H1 (cell line): ENCODE data around the gene ARHGAP10. TPM values are rescaled to one million over a fixed set of nuclear protein-coding genes. Genes with fewer than 3 reads are reported as not detected.

Experiments
- GTF2F1 ChIP-seq: IDR thresholded peaks from 2 replicates; pipeline ENCODE4 v1.6.1; 2012; ENCODE audit warnings: low read depth, low read length, improper control_type of control experiment, borderline replicate concordance
- polyA plus RNA-seq, 7 experiments: library from polyadenylated mRNA; depleted of rRNA in 3 of 7; stranded (reverse) in 5 of 7; unstranded in 2 of 7; fragments of >200 nt in 5 of 7; fragments of 200-250 nt in 2 of 7; gene quantifications; 1 replicate in 5 of 7; 2 replicates in 1 of 7; 4 replicates in 1 of 7; pipeline versions ENCODE4 v1.2.1 to v1.2.3, GENCODE V29; 2011 to 2013; ENCODE audit warnings: missing spikeins in 2 of 7, mixed read lengths in 2 of 7
- total RNA-seq: library from RNA; stranded (reverse); fragmentation: NEBNext Ultra II Directional; extraction: Animal tissue kit (Norgen Biotek cat#: 25700); gene quantifications from 2 replicates; pipeline ENCODE4 v1.2.1, GENCODE V29; 2021
- TF ChIP-seq, protein P1 (sequence below): fragments of 300-600 bp; sonication (generic); IDR thresholded peaks from 2 replicates; pipeline ENCODE4 v1.7.1; 2012; ENCODE audit warnings: low read length, moderate library complexity, mild to moderate bottlenecking, inconsistent platforms; ENCODE audit not compliant: insufficient replicate concordance
- TF ChIP-seq, protein P2 (sequence below): IDR thresholded peaks from 2 replicates; pipeline ENCODE4 v1.6.1; 2011; ENCODE audit warnings: low read length, improper control_type of control experiment

Gene ARHGAP10
- total and polyA plus RNA-seq, 2 of the 8 experiments (the other 6 are each of a cell fraction or from before 2014, with no cell fraction given) = 3.7 to 6.1 TPM

DNA sequence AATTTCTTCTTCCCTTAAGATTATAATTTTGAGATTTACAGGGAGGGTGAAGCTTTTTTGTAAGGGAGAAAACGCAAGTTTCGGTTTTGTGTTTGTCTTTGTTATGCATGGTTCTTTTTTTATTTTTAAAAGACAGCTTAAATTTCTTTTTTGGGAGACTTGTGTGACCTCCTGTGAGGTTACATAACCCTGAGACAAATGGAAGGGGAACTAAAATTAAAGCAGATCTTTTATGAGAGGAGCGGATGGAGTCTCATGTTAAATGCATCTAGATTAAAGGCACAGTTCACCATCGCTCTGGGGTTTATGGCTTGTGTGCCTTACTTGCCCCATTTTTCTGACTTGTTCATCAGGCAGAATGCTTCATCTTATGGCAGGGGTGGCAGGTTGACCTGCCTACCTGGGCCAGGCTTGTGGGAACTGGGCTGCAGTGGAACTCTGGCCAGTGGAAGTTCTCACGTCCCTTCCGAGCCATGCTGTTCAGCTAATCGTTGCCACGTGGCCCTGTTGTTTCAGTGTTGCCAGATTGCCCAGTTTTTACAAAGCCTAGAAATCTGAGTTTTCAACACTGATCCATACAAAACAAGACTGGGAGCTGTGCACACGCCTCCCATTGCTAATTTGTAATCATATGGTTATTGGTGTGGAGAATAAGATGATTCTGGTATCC is 291.8 kb downstream of the ARHGAP10 start (continued):
- TF ChIP-seq, protein P1, sequence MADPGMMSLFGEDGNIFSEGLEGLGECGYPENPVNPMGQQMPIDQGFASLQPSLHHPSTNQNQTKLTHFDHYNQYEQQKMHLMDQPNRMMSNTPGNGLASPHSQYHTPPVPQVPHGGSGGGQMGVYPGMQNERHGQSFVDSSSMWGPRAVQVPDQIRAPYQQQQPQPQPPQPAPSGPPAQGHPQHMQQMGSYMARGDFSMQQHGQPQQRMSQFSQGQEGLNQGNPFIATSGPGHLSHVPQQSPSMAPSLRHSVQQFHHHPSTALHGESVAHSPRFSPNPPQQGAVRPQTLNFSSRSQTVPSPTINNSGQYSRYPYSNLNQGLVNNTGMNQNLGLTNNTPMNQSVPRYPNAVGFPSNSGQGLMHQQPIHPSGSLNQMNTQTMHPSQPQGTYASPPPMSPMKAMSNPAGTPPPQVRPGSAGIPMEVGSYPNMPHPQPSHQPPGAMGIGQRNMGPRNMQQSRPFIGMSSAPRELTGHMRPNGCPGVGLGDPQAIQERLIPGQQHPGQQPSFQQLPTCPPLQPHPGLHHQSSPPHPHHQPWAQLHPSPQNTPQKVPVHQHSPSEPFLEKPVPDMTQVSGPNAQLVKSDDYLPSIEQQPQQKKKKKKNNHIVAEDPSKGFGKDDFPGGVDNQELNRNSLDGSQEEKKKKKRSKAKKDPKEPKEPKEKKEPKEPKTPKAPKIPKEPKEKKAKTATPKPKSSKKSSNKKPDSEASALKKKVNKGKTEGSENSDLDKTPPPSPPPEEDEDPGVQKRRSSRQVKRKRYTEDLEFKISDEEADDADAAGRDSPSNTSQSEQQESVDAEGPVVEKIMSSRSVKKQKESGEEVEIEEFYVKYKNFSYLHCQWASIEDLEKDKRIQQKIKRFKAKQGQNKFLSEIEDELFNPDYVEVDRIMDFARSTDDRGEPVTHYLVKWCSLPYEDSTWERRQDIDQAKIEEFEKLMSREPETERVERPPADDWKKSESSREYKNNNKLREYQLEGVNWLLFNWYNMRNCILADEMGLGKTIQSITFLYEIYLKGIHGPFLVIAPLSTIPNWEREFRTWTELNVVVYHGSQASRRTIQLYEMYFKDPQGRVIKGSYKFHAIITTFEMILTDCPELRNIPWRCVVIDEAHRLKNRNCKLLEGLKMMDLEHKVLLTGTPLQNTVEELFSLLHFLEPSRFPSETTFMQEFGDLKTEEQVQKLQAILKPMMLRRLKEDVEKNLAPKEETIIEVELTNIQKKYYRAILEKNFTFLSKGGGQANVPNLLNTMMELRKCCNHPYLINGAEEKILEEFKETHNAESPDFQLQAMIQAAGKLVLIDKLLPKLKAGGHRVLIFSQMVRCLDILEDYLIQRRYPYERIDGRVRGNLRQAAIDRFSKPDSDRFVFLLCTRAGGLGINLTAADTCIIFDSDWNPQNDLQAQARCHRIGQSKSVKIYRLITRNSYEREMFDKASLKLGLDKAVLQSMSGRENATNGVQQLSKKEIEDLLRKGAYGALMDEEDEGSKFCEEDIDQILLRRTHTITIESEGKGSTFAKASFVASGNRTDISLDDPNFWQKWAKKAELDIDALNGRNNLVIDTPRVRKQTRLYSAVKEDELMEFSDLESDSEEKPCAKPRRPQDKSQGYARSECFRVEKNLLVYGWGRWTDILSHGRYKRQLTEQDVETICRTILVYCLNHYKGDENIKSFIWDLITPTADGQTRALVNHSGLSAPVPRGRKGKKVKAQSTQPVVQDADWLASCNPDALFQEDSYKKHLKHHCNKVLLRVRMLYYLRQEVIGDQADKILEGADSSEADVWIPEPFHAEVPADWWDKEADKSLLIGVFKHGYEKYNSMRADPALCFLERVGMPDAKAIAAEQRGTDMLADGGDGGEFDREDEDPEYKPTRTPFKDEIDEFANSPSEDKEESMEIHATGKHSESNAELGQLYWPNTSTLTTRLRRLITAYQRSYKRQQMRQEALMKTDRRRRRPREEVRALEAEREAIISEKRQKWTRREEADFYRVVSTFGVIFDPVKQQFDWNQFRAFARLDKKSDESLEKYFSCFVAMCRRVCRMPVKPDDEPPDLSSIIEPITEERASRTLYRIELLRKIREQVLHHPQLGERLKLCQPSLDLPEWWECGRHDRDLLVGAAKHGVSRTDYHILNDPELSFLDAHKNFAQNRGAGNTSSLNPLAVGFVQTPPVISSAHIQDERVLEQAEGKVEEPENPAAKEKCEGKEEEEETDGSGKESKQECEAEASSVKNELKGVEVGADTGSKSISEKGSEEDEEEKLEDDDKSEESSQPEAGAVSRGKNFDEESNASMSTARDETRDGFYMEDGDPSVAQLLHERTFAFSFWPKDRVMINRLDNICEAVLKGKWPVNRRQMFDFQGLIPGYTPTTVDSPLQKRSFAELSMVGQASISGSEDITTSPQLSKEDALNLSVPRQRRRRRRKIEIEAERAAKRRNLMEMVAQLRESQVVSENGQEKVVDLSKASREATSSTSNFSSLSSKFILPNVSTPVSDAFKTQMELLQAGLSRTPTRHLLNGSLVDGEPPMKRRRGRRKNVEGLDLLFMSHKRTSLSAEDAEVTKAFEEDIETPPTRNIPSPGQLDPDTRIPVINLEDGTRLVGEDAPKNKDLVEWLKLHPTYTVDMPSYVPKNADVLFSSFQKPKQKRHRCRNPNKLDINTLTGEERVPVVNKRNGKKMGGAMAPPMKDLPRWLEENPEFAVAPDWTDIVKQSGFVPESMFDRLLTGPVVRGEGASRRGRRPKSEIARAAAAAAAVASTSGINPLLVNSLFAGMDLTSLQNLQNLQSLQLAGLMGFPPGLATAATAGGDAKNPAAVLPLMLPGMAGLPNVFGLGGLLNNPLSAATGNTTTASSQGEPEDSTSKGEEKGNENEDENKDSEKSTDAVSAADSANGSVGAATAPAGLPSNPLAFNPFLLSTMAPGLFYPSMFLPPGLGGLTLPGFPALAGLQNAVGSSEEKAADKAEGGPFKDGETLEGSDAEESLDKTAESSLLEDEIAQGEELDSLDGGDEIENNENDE = no peak
- no peak for TF ChIP-seq GTF2F1
- TF ChIP-seq, protein P2, sequence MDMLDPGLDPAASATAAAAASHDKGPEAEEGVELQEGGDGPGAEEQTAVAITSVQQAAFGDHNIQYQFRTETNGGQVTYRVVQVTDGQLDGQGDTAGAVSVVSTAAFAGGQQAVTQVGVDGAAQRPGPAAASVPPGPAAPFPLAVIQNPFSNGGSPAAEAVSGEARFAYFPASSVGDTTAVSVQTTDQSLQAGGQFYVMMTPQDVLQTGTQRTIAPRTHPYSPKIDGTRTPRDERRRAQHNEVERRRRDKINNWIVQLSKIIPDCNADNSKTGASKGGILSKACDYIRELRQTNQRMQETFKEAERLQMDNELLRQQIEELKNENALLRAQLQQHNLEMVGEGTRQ = no peak
